HG02759 (cell line): ENCODE data around the gene ZNF563.
"Not testable (repeated sequence)": the region's sequence is repeated elsewhere in the genome, so short reads cannot be mapped to it uniquely, and the experiment has no call there.

Experiments
- ATAC-seq: cut with Tn5 transposase; IDR thresholded peaks from one replicate; pipeline ENCODE4 v1.9.1; 2021; ENCODE audit warnings: mild to moderate bottlenecking, moderate library complexity; ENCODE audit not compliant: unreplicated experiment

Gene ZNF563

GRCh38 chr19:12333162-12334159 is at the start of gene ZNF563:
Gene ZNF563 (minus strand): TSS chr19:12333633. CDS start chr19:12333482, 151 bp downstream.
- ATAC-seq, result peak; percentile 93

GRCh38 chr19:12380444-12380737 is 47.0 kb upstream of the ZNF563 start:
- ATAC-seq, result no peak

GRCh38 chr19:12379732-12380443 is 46.5 kb upstream of the ZNF563 start:
- ATAC-seq, result no peak

DNA sequence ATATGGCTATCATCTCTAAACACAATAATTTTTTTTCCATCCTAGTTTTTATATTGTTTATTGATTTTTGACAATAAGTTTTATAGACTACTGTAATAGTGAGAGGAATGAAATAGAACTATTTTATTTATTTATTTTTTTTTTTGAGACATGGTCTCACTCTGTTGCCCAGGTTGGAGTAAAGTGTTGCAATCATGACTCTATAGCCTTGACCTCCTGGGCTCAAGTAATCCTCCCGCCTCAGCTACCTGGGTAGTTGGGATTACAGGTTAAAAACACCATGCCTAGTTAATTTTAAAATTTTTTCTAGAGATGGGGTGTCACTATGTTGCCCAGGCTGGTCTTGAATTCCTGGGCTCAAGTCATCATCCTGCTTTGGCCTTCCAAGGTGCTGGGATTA is 40.6 kb upstream of the ZNF563 start:
- ATAC-seq, result no peak

- peak; percentile 96 for ATAC-seq
Observed at GRCh38 chr19:12365236-12366162, 32.1 kb upstream of the ZNF563 start, which contains the start of gene ZNF442. Gene ZNF442 (minus strand): TSS chr19:12365683. CDS start chr19:12363631, 2,052 bp downstream.

- ATAC-seq, result no peak
Observed at GRCh38 chr19:12364391-12365235, 31.2 kb upstream of the ZNF563 start.

- not testable (repeated sequence) for ATAC-seq
Observed at GRCh38 chr19:12362236-12362635, 28.8 kb upstream of the ZNF563 start.

DNA sequence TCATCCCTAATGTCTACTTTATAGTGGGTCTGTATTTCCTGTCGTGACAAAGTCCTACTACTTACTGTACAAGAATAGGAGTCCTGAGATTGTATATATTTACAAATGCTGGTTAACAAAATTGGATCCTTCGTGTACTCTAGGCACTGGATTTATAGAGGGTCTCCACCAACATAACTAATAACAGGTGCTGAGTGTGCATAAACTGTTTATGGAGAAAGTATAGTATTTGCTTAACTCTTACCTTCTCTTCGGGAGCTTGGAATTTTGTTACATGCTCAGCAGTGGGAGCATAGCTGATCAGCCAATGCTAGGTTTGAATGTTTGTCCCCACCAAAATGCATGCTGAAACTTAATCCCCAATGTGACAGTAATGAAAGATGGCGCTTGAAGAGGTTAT is 19.9 kb upstream of the ZNF563 start:
- ATAC-seq, result no peak

- no peak for ATAC-seq
Observed at GRCh38 chr19:12350890-12351197, 17.4 kb upstream of the ZNF563 start.

- no peak for ATAC-seq
Observed at GRCh38 chr19:12350185-12350889, 16.9 kb upstream of the ZNF563 start.

DNA sequence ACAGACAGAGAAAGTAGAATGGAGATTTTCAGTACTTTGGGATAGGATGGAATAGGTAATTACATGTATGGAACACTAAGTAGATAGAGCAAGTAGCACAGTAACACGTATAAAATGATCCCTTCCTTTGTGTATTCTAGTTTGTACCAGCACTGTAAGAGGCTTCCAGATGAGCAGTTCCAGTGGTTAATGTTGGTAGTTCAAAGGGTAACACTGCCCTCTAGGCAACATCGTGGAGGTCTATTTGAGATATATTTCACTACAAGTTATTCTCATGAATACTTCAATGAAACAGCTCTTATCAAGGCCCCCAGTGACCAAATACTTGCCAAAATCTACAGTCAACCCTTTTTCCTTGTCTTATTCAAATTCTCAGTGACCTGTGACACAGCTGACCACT is 13.5 kb upstream of the ZNF563 start:
- no peak for ATAC-seq

- ATAC-seq, result no peak
Observed at GRCh38 chr19:12345197-12345596, 11.8 kb upstream of the ZNF563 start.

GRCh38 chr19:12331211-12331941 is 2.1 kb downstream of the ZNF563 start:
- no peak for ATAC-seq

DNA sequence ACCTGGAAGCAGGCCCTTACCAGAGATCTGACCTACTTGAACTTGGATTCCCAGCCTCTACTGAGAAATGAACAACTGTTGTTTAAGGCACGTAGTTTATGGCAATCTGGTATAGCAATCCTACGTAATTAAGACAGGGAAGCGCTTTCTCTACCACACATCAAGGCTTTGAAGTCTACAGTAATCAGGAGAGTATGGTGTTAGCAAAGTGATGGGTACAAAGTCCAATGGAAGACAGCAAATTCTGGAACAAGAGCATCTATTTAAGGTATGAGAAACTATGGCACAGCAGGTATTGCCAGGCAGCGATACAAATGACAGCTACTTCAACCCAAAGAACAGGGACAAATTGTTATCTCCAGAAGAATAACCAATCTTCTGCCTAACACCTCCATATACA is 3.1 kb downstream of the ZNF563 start:
- ATAC-seq, result no peak

GRCh38 chr19:12325690-12326089 is 7.7 kb downstream of the ZNF563 start:
- ATAC-seq, result no peak

DNA sequence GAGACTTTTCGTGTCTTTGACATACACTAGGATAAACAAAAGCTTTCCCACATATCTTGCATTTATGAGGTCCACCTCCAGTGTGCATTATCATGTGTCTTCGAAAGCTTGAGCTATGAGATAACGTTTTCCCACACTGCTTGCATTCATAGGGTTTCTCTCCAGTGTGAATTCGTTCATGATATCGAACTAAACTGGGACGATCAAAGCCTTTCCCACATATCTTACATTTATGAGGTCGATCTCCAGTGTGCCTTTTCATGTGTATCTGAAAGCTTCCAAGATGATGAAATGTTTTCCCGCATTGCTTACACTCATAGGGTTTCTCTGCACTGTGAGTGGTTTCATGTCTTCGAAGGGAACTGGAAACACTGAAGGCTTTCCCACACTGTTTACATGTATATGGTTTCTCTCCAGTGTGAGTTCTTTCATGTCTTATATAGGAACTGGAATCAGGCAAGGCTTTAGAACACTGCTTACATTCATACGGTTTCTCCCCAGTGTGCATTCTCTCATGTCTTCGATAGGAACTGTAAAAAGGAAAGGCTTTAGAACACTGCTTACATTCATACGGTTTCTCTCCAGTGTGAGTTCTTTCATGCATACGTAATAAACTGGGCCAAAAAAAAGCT is 14.5 kb downstream of the ZNF563 start:
- ATAC-seq, result no peak

GRCh38 chr19:12314553-12314952 is 18.9 kb downstream of the ZNF563 start:
- no peak for ATAC-seq

DNA sequence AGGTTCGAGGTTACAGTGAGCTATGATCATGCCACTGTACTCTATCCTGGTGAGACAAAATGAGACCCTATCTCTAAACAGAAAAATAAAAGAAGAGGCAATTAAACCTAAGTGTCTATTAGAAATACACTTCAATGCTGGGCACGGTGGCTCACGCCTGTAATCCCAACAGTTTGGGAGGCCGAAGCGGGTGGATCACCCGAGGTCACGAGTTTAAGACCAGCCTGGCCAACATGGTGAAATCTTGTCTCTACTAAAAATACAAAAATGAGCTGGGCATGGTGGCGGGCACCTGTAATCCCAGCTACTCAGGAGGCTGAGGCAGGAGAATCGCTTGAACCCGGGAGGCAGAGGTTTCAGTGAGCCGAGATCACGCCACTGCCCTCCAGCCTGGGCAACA is 24.5 kb downstream of the ZNF563 start:
- not testable (repeated sequence) for ATAC-seq
